GM18519 (cell line): ENCODE data around the gene POU2F2.

Experiments used
- ATAC-seq: cut with Tn5 transposase; IDR thresholded peaks from one replicate; pipeline ENCODE4 v1.9.1; 2021; ENCODE audit warnings: mild to moderate bottlenecking, moderate library complexity; ENCODE audit not compliant: unreplicated experiment, low FRiP score

The POU2F2 gene

DNA sequence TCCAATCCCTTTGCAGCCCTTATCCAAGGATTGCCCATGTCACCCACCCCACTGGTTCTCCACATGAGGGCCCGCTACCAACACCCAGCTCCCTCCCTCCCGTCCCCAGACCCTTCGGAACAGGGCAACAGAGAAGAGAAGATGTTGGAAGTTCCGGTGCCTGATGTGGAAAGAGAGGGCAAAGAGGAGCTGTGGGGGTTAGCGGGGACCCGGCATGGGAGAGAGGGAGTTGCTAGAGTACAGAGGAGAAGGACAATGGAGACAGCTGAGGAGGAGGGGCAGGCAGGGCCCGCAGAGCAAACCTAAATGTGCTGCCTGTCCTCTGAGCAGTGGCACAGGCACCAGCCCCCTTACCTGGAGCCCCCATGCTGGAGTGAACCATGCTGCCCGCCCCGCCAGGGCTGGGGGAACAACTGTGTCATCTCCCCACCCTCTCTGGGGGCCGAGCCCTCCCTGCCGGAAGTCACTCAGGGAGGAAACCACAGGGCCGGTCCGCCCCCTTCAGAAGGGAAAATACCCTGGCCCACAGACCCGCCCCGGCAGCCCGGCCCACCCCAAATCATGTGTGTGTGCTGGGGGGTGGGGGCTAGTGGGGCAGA is at the start of gene POU2F2:
Gene POU2F2 (minus strand): TSS at position 417 of the 599 bp plus-strand sequence. CDS start 35 bp downstream, at position 382.
- ATAC-seq = no peak

DNA sequence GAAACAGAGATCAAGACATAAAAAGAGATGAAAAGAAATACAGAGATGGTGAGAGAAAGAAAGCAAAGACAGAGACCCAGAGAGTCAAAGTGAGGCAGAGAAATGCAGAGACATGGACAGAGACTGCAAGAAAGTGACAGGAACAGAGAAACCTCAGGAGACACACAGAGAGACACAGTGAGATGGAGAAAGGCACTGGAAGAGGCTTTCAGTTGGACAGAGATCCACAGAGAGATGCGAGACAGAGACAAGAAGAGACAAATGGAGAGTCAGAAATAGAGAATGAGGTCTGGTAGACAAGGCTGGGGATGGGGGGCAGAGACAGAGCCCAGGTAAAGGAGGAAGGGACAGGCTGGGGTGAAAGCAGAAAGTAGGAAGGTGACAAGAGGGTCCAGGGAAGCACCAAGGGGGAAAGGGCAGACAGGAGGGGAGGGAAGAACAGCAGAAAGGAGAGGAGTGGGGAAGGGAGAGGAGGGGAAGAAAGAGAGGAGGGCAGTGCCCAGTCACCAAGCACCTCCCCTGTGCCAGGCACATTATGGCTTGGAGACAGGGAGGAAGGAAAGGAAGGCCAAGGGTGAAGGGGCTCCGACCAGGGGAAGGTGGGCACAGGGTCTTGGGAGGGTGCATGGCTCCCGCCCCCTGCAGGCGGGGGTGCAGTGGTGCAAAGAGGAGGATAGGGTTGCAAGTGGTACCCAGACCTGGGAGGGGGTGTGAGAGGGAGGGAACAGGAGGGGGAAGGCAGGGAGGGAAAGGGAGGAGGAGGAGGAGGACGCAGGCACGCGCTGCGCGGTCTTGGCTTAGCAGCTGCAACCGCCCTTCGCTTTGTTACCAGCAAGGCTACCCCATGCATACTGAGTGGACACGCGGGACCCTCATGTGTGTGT is 46.8 kb upstream of the POU2F2 start:
- ATAC-seq = no peak

- ATAC-seq = no peak
Measured at GRCh38 chr19:42177686-42178019, 45.4 kb upstream of the POU2F2 start.

DNA sequence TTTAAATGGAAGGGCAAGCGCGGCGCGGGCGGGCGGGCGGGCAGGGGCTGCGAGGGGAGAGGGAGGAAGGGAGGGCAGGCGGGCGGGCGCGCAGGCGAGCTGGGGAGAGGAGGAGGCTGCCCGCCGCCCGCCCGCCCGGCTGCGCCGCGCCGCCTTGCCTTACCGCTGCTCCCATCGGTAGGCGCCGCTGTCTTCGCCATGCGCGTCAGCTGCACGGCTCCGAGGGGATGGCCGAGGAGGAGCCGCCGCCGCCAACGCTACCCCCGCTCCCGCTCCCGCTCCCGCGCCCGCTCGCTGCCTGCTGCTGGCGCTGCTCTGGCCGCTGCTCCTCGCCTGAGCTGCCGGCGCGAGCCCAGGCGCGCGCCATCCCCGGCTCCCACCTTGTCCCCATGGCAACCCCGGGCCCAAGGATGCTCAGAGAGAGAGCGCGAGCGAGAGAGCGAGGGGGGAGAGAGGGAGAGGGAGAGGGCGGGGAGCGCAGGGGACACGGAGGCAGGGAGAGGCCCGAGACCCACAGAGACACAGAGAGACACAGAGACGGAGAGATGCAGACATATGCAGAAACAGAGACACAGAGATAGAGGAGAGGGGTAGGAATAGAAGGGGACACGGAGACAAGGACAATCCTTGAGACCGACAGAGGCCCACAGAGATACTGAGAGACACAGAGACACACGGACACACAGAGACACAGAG is 44.9 kb upstream of the POU2F2 start:
- ATAC-seq = no peak

GRCh38 chr19:42176649-42176989 is 44.4 kb upstream of the POU2F2 start:
- ATAC-seq = no peak

DNA sequence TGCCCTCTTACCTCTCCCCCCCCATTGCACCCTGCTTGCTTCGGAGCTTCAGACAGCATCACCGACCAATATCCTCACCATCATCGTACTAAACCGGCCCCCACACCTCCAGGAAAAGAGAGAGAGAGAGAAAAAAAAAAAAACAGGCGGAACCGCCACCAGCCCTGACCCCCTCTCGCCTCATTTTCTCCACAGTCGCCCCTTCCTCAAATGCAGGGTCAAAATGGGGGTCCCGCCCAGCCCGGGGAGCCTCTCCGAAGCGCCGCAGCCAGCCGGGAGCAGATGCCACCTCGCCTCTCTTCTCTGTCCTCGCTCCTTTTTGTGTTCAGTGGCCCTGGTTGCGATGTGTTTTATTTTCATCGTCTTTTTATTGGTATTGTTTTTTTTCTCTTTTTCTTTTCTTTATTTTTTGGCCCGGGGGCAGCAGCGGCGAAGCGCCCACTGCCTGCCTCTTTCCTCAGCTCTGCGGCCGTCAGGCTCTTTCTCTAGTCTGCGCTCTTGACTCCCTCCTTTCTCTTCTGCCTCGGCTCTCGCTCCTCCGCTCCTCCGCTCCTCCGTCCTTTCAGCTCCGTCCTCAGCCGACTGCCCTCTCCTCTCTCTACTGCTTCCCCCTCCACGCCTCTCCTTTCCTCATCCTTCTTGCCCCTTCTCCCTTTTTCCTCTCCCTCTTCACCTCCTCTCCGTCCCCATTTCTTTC is 43.9 kb upstream of the POU2F2 start:
- ATAC-seq = no peak

DNA sequence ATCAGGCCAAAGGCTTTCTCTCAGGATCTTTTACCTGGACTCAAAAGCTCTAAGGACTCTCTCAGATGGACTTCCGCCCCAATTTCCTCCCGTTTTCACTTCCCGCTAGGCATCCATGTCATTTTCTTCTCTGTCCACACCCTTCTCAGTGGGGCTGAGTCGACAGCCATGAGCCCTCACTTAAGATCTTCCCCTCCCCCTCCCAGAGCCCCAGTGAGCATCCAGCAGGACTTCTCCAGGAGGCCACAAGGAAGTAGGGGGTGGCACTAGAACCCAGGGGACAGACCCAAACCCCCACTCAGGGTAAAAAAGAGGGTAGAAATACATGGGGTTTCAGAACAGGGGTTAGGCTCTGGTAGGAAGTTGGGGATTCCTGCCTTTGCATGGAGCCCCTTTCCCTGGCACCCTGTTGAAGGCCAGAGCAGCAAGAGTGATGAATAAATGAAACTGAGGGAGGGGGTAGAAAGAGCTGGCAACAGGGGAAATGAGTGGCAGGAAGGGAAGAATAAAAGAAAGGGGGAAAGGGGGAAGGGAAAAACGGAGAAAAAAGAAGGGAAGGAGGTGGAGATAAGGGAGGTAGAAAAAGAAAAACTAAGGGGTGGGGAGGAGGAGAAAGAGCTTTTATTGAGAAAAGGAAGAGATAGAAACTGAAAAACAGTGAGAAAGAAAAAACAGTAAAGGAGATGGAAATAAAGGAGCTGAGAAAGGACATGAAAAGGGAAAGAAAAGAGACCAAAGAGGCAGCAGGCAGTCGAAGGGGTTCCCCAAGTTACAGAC is 42.9 kb upstream of the POU2F2 start:
- no peak for ATAC-seq

DNA sequence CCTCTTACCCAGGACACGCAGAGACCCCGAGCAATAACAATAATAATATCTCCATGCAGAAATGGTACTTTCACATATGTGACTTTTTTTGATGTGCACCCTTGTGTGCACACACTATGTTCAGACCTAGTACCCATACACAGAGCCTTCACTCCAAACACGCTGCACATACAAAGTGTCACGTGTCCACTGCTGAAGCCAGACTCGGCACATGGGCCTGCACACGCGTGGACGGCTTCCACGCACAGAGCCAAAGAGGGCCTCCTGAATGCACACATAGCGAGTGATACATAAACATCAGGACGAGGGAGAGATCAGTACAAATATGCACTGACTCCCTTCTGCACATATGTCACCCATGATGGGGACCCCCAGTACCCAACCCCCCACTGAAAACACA is 41.9 kb upstream of the POU2F2 start:
- ATAC-seq = no peak

- no peak for ATAC-seq
Measured at GRCh38 chr19:42173695-42174094, 41.4 kb upstream of the POU2F2 start.

DNA sequence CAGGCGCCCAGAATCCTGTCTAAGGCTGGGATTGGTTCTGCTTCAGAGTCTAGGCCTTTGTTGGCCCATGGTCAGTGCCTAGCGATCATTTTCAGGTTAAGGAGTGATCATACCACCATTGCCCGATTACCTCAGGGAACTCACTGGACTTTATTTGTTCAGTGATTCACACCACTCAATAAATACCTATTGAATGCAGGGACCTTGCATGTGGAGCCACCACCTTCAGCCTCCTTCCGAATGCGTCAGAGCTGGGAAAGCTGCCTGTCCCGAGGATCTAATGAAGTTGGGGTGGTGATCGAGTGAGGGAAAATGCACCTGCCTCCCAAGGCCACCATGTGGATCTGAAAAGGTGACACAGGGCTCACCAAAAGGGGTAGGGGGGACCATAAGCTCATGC is 40.0 kb upstream of the POU2F2 start:
- no peak for ATAC-seq

DNA sequence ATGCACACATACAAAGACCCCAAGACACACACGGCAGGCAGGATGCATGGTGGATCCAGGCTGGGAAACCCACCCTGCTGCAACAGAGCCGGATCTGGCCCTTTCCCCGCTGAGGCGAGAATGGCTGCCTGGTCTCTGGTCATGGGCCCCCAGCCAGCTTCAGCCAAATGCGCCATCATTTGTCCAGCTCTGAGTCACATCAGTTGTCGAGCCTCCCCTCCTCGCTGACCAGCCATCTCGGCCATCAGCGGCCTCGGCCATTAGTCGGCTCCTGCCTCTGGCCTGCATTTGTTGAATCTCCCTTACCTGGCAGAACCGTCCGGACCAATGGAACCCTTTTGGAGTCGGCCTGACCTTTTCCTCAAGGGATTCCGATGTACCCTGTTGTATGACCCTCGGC is 38.5 kb upstream of the POU2F2 start:
- no peak for ATAC-seq

- no peak for ATAC-seq
Measured at GRCh38 chr19:42169486-42170413, 37.5 kb upstream of the POU2F2 start.

- no peak for ATAC-seq
Measured at GRCh38 chr19:42168206-42168605, 36.0 kb upstream of the POU2F2 start.

DNA sequence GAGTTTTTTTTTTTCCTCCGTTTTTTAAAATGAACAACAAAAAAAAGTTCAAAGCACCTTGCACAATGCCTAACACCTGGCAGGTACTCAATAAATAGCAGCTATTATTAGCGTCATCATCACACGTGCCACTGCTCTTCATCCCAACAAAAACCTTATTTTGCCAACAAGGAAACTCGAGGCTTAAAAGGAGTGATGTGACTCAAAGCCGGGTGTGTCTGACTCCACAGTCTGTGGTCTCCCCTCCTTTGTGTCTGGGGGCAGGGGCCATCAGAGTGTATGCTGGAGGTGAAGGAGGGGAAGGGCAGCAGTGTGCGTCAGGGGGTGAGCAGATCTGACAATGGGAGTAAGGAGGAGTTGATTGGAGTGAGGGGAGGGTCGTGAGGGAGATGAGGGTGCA is 34.1 kb upstream of the POU2F2 start:
- no peak for ATAC-seq

GRCh38 chr19:42165146-42165545 is 32.9 kb upstream of the POU2F2 start:
- ATAC-seq = no peak

GRCh38 chr19:42161616-42162263 is 29.5 kb upstream of the POU2F2 start:
- ATAC-seq = no peak

- ATAC-seq = no peak
Measured at GRCh38 chr19:42159942-42160341, 27.7 kb upstream of the POU2F2 start.

DNA sequence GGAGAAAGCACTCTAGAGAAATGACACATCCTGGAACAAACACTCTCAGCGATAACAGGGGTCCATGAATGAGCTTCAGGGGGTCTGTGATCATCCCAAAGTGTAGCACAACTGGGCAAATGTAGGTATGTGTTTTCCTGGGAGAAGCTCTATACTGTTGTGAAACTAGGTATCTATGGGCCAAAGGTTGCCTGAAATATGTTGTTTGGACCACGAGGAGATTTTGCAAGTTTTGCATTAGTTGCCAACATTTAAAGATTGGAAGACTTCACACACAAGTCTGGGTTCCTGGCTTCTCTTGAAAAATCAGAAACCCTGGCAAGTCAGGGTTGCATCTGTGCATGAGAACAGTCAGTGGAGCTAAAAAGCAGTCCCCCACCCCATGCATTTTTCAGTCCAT is 26.7 kb upstream of the POU2F2 start:
- ATAC-seq = no peak

GRCh38 chr19:42156571-42156970 is 24.3 kb upstream of the POU2F2 start:
- no peak for ATAC-seq
